HepG2 (cell line): Measurements from ENCODE around the gene TAF13. TPM values are rescaled to one million over a fixed set of nuclear protein-coding genes. Genes with fewer than 3 reads are reported as not detected.

ENCODE experiments used
- AKNA ChIP-seq: sonication (generic); formaldehyde crosslinking; IDR thresholded peaks from 2 replicates; pipeline ENCODE4 v1.4.0; 2020; ENCODE audit warnings: missing genetic modification reagents, borderline replicate concordance
- DR1 ChIP-seq: sonication (generic); formaldehyde crosslinking; IDR thresholded peaks from 2 replicates; pipeline ENCODE4 v1.8.0; 2021; ENCODE audit warnings: mild to moderate bottlenecking, missing genetic modification reagents, inconsistent platforms
- KLF9 ChIP-seq: IDR thresholded peaks from 2 replicates; pipeline ENCODE4 v1.6.1; 2016; ENCODE audit warnings: low read depth
- NR2C2 ChIP-seq: sonication (generic); formaldehyde crosslinking; IDR thresholded peaks from 2 replicates; pipeline ENCODE4 v1.4.0; 2020; ENCODE audit warnings: missing genetic modification reagents, mild to moderate bottlenecking, moderate library complexity, borderline replicate concordance
- POLR2A ChIP-seq, 2 experiments: IDR thresholded peaks; 2 replicates each; pipeline ENCODE4 v1.6.1; 2011; ENCODE audit warnings: low read depth in 2 of 2, low read length in 2 of 2, mild to moderate bottlenecking in 1 of 2, moderate library complexity in 1 of 2; ENCODE audit not compliant: insufficient read depth in 1 of 2
- SUZ12 ChIP-seq: fragments of 150-350 bp; IDR thresholded peaks from 2 replicates; pipeline ENCODE4 v1.6.1; 2014; ENCODE audit warnings: low read depth, low read length
- ZBTB8A ChIP-seq: sonication (generic); formaldehyde crosslinking; IDR thresholded peaks from 2 replicates; pipeline ENCODE4 v1.4.0; 2020; ENCODE audit warnings: mild to moderate bottlenecking, low read depth, missing genetic modification reagents, borderline replicate concordance
- ZFP91 ChIP-seq: sonication (generic); formaldehyde crosslinking; IDR thresholded peaks from 2 replicates; pipeline ENCODE4 v1.9.0; 2022; ENCODE audit warnings: missing genetic modification reagents, mild to moderate bottlenecking, borderline replicate concordance
- ZNF263 ChIP-seq: sonication (generic); formaldehyde crosslinking; IDR thresholded peaks from 2 replicates; pipeline ENCODE4 v1.4.0; 2020; ENCODE audit warnings: missing genetic modification reagents
- ZNF296 ChIP-seq: sonication (generic); formaldehyde crosslinking; conservative IDR thresholded peaks from 2 replicates; pipeline ENCODE4 v1.5.0; 2020; ENCODE audit warnings: mild to moderate bottlenecking, missing genetic modification reagents
- ZNF335 ChIP-seq: sonication (generic); formaldehyde crosslinking; IDR thresholded peaks from 2 replicates; pipeline ENCODE4 v1.4.0; 2020; ENCODE audit warnings: missing genetic modification reagents
- ZNF414 ChIP-seq: sonication (generic); formaldehyde crosslinking; IDR thresholded peaks from 2 replicates; pipeline ENCODE4 v1.5.0; 2020; ENCODE audit warnings: missing genetic modification reagents
- ZNF589 ChIP-seq: sonication (generic); formaldehyde crosslinking; conservative IDR thresholded peaks from 2 replicates; pipeline ENCODE4 v1.8.0; 2022; ENCODE audit warnings: mild to moderate bottlenecking, moderate library complexity, missing genetic modification reagents
- ZNF605 ChIP-seq: sonication (generic); formaldehyde crosslinking; IDR thresholded peaks from 2 replicates; pipeline ENCODE4 v1.8.0; 2022; ENCODE audit warnings: mild to moderate bottlenecking, missing genetic modification reagents
- polyA plus RNA-seq, 8 experiments: library from polyadenylated mRNA; depleted of rRNA in 3 of 8; stranded (reverse) in 7 of 8; unstranded in 1 of 8; fragments of >200 nt; fragmentation: Illumina TruSeq in 4 of 8; extraction: Trizol in 4 of 8; gene quantifications; 2 replicates each; pipeline versions ENCODE4 v1.2.1 to v1.2.3, GENCODE V29; 2011 to 2016; ENCODE audit warnings: low read depth in 4 of 8, missing spikeins in 1 of 8, mixed read lengths in 1 of 8; ENCODE audit not compliant: insufficient read depth in 1 of 8
- total RNA-seq, 5 experiments: library from RNA; depleted of rRNA; stranded (reverse); fragments of >200 nt; fragmentation: Illumina TruSeq; extraction: Trizol; gene quantifications; 2 replicates each; pipeline ENCODE4 v1.2.3, GENCODE V29; 2016; ENCODE audit warnings: low read depth in 1 of 5
- TF ChIP-seq, protein P1 (sequence below): sonication (generic); formaldehyde crosslinking; IDR thresholded peaks from 2 replicates; pipeline ENCODE4 v1.5.0; 2020; ENCODE audit warnings: missing genetic modification reagents
- TF ChIP-seq, protein P2 (sequence below): IDR thresholded peaks from 2 replicates; pipeline ENCODE4 v1.6.1; 2018; ENCODE audit warnings: missing genetic modification reagents, mild to moderate bottlenecking, missing compliant biosample characterization
- TF ChIP-seq, protein P3 (sequence below): IDR thresholded peaks from 2 replicates; pipeline ENCODE4 v1.6.1; 2016; ENCODE audit warnings: mild to moderate bottlenecking

Gene TAF13
- total and polyA plus RNA-seq, 2 of the 13 experiments (the other 11 are each of a cell fraction or from before 2014, with no cell fraction given), result 11.5 to 36.3 TPM

DNA sequence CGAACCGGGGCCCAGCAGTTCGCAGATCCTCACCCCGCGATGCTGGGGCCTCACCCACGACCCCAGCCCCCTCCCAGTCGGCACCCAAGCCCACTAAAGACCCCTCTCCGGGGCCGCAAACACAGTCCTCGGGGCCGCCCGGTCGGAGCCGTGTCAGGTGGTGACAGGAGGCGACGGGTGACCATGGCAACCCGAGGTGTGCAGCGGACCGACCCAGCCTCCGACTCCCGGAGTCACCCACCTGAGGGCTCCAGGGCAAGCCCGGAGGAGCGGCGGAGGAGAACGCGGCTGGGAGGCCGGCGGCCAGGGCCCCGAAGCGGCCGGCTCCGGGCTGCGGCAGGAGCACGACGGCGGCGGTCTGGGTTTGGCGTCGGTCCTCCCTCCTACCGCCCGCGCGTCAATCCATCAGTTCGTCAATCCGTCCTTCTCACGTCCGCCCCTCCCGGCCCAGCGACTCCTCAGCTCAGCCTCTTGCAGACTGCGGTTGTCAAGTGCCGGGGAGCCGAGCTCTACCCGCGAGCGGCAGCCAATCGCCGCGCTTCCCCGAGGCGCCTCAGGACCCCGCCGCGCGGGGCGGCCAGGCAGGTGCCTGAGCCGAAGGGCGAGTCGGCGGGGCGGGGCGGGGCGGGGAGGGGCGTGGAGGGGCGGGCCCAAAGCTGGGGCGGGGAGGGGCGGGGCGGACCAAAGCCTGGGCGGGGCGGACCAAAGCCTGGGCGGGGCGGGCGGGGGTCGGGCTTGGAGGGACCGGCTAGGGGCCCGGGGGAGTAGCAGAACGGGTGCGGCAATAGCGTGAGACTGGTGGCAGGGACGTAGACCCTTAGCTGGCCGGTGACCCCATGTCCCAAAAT, 34.0 kb downstream of the TAF13 start, which contains the start of gene WDR47 (continued):
- TF ChIP-seq AKNA (no peak), ZNF414 (CRISPR knock-in tag) (peak; percentile 56; the same call in 1 of the 2 replicates), ZBTB8A (no peak), ZNF335 (peak; percentile 99), NR2C2 (CRISPR knock-in tag) (no peak), SUZ12 (no peak), ZNF296 (0 out of 2 replicates have a peak, but pooled peaks have one; percentile 51), KLF9 (0 out of 2 replicates have a peak, but pooled peaks have one; percentile 52), POLR2A (IDR thresholded peaks at IDR 0.05; ENCODE audit: insufficient read depth in 1 of 2, low read depth in 2 of 2, low read length in 2 of 2) (peak; percentile 94 to 98), ZFP91 (CRISPR knock-in tag) (peak; percentile 76; the same call in 1 of the 2 replicates), ZNF263 (CRISPR knock-in tag) (peak; percentile 85), ZNF605 (CRISPR knock-in tag) (peak; percentile 12; the same call in 1 of the 2 replicates), ZNF589 (CRISPR knock-in tag) (no peak), DR1 (CRISPR knock-in tag) (peak; percentile 80)
- TF ChIP-seq, protein P1, sequence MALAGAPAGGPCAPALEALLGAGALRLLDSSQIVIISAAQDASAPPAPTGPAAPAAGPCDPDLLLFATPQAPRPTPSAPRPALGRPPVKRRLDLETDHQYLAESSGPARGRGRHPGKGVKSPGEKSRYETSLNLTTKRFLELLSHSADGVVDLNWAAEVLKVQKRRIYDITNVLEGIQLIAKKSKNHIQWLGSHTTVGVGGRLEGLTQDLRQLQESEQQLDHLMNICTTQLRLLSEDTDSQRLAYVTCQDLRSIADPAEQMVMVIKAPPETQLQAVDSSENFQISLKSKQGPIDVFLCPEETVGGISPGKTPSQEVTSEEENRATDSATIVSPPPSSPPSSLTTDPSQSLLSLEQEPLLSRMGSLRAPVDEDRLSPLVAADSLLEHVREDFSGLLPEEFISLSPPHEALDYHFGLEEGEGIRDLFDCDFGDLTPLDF, result no peak
- TF ChIP-seq, protein P2, sequence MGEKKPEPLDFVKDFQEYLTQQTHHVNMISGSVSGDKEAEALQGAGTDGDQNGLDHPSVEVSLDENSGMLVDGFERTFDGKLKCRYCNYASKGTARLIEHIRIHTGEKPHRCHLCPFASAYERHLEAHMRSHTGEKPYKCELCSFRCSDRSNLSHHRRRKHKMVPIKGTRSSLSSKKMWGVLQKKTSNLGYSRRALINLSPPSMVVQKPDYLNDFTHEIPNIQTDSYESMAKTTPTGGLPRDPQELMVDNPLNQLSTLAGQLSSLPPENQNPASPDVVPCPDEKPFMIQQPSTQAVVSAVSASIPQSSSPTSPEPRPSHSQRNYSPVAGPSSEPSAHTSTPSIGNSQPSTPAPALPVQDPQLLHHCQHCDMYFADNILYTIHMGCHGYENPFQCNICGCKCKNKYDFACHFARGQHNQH (CRISPR knock-in tag), result peak; percentile 43; the same call in 1 of the 2 replicates
- TF ChIP-seq, protein P3, sequence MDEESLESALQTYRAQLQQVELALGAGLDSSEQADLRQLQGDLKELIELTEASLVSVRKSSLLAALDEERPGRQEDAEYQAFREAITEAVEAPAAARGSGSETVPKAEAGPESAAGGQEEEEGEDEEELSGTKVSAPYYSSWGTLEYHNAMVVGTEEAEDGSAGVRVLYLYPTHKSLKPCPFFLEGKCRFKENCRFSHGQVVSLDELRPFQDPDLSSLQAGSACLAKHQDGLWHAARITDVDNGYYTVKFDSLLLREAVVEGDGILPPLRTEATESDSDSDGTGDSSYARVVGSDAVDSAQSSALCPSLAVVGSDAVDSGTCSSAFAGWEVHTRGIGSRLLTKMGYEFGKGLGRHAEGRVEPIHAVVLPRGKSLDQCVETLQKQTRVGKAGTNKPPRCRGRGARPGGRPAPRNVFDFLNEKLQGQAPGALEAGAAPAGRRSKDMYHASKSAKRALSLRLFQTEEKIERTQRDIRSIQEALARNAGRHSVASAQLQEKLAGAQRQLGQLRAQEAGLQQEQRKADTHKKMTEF (CRISPR knock-in tag), result peak; percentile 77; the same call in 1 of the 2 replicates
